ENCODE measurements around the gene GJE1.
"Not testable (repeated sequence)": the region's sequence is repeated elsewhere in the genome, so short reads cannot be mapped to it uniquely, and the experiment has no call there.

Gene GJE1

GRCh38 chr6:142118328-142118727, 14.4 kb upstream of the GJE1 start:
- no peak for DNase-seq (ENCODE audit: low read depth, low spot score)
- ChIA-PET CTCF (no interaction called here), POLR2A (no interaction called here)
- no peak overlapping the region for H3K4me3 ChIP-seq (ENCODE audit: low read depth, low read length)
- TF ChIP-seq CTCF (IDR thresholded peaks at IDR 0.05; ENCODE audit: insufficient read depth, low read length, missing control alignments) = no peak

- ChIA-PET POLR2A (no interaction called here), CTCF (no interaction called here)
- no peak overlapping the region for H3K4me3 ChIP-seq (ENCODE audit: low read depth, low read length)
- no peak for TF ChIP-seq CTCF (IDR thresholded peaks at IDR 0.05; ENCODE audit: insufficient read depth, low read length, missing control alignments)
- DNase-seq (ENCODE audit: low read depth, low spot score) = no peak
Measured at GRCh38 chr6:142118925-142119324, 13.8 kb upstream of the GJE1 start.

- DNase-seq (ENCODE audit: low read depth, low spot score) = no peak
- CTCF ChIA-PET = interaction anchor here (1.2 to 3.3 kb wide), 4 partner anchors 8 to 445 kb away, joined by 4 to 15 read pairs (median 8); no protein-coding TSS in a partner anchor
- POLR2A ChIA-PET = no interaction called here
- no peak for TF ChIP-seq CTCF (IDR thresholded peaks at IDR 0.05; ENCODE audit: insufficient read depth, low read length, missing control alignments)
- no peak overlapping the region for H3K4me3 ChIP-seq (ENCODE audit: low read depth, low read length)
Measured at GRCh38 chr6:142121342-142121741, 11.4 kb upstream of the GJE1 start.

- no peak overlapping the region for H3K4me3 ChIP-seq (ENCODE audit: low read depth, low read length)
- TF ChIP-seq CTCF (IDR thresholded peaks at IDR 0.05; ENCODE audit: insufficient read depth, low read length, missing control alignments) = no peak
- no peak for DNase-seq (ENCODE audit: low read depth, low spot score)
- CTCF ChIA-PET = no interaction called here
- POLR2A ChIA-PET = no interaction called here
Measured at GRCh38 chr6:142130814-142131213, 1.9 kb upstream of the GJE1 start.

GRCh38 chr6:142138876-142139275, 6.2 kb downstream of the GJE1 start:
- no peak for TF ChIP-seq CTCF (IDR thresholded peaks at IDR 0.05; ENCODE audit: insufficient read depth, low read length, missing control alignments)
- no peak overlapping the region for H3K4me3 ChIP-seq (ENCODE audit: low read depth, low read length)
- POLR2A ChIA-PET = no interaction called here
- no peak for DNase-seq (ENCODE audit: low read depth, low spot score)
- CTCF ChIA-PET = interaction anchor here (1.8 kb wide), 1 partner anchor 8 kb away, joined by 13 read pairs; the partner anchor contains the start of genes NMBR and VTA1

- POLR2A ChIA-PET; CTCF ChIA-PET; DNase-seq (ENCODE audit: low read depth, low spot score); H3K4me3 ChIP-seq (ENCODE audit: low read depth, low read length): not testable (repeated sequence)
Measured at GRCh38 chr6:142141531-142141930, 8.8 kb downstream of the GJE1 start.

- TF ChIP-seq CTCF (IDR thresholded peaks at IDR 0.05; ENCODE audit: insufficient read depth, low read length, missing control alignments) = peak; percentile 85
- ChIA-PET POLR2A (no interaction called here), CTCF (interaction anchor here (0.6 to 4.5 kb wide), 26 partner anchors 8 to 419 kb away, joined by 3 to 42 read pairs (median 4); no protein-coding TSS in a partner anchor)
Measured at GRCh38 chr6:142146828-142147662, 14.3 kb downstream of the GJE1 start, which contains the start of the genes NMBR and VTA1. NMBR (minus strand) TSS chr6:142147122; CDS start chr6:142088658, 58,464 bp downstream. VTA1 (plus strand) TSS chr6:142147263; CDS start chr6:142147288, 25 bp downstream.

More at GRCh38 chr6:142146828-142147662, 14.3 kb downstream of the GJE1 start, which contains the start of the genes NMBR and VTA1:
- H3K4me3 ChIP-seq (ENCODE audit: low read depth, low read length) = peak within 1 kb of the TSS; percentile 97
- peak; percentile 96 for DNase-seq (ENCODE audit: low read depth, low spot score)
